Left hindlimb (tissue), 1 donor: ENCODE results near the gene TMSB4X.
"Not testable (repeated sequence)": the region's sequence is repeated elsewhere in the genome, so short reads cannot be mapped to it uniquely, and the experiment has no call there.

Experiments used
- DNase-seq: peaks from one replicate; pipeline ENCODE4 v3.0.0-alpha.2; 2018

Gene TMSB4X

DNA sequence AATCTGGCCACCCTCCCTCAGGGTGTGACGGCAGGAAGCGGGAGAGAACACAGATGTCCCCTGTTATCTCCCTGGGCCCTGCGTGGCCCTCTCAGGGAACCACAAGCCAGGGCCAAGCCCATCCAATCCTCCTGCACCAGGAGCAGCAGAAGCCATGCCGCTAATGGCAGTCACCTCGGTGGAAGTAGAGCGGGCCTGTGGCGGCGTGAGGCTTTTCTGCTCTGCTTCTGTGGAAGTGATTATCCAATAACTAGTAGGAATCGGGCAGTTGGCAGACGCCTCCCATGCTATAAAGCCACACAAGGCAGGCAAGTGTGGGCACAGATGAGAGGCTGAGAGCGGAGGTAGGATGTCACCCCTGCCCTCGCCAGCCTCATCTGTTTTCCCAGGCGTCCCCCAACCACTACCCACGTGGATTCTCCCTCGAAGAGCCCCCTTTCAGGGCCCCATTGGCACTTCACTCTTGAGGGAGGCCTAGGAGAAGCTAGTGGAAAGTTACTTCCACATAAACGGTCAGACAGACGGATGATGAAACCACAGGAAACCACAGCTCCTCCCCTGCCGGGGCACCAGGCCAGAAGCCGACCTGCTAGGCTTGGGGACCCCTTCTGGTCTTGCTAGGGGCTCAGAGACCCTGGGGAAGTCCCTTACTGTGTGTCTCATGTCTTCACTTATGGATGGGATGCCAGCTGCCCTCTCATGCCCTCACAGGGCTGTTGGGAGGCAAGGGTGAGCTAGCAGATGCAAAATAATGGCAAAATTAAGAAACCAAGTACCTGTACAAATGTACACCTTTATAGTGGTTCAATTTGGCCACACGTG lies 18.8 kb upstream of the TMSB4X start:
- DNase-seq, result peak; percentile 67

DNA sequence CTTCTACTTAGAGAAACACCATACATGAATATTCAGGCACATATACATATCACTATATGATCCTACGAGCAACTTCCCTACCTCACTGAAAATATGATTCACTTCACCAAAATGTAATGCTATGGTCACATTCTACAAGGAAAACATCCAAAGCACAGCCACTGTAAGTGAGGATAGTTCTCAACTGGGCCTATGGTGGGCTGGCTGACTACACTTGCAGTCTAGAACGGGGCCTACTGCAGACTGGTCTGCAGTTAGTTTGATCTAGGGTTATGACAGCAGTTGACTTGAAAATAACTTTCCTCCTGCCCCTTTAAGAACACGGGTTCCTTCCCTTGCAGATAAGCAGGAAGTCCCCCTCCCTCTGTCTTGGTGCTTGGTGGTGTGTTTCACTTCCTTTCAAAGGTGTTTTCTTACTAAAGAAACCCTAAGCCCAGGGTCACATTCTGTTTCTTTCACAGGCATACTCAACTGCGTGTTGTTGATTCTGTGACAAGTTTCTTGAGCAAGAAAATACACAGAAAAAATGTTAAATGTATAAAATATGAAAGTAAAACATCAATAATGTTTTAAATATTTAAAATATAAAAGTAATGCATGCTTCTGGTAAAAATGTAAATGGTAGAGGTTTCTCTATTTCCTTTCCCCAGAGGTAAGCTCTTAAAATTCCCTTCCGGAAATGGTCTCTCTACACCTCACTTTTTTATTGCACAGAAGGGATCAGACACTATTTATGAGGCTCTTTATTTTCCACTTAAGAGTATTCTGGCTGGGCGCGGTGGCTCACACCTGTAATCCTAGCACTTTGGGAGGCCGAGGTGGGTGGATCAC lies 18.0 kb upstream of the TMSB4X start:
- no peak for DNase-seq

DNA sequence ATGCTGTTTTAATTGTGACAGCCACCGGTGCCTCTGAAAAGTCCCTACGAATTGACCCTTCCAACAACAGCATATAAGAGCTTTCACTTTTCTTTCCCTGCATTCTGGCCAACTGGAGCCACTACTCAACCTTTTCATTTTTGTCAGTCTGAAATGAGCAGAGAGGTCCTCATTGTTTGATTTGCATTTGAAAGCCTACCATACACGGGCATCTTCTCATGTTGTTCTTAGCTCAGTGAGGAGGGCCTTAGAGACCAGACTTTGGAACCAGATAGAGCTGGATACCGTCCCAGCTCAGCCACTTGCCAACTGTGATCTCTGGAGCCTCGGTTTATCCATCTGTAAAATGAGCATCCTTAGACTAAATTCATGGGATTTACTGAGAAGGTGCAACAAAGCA lies 16.9 kb upstream of the TMSB4X start:
- no peak for DNase-seq

DNA sequence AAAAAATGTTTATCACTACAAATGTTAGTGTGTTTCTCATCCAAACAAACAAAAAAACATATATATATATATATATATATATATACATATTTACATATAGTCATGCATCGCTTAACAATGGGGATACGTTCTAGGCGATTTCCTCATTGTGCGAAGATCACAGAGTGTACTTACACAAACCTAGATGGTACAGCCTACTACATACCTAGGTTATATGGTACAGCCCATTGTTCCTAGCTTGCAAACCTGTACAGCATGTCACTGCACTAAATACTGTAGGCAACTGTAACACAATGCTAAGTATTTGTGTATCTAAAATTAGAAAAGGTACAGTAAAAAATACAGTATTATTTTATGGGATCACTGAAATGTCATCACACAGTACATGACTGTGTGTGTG lies 16.4 kb upstream of the TMSB4X start:
- DNase-seq, result no peak

DNA sequence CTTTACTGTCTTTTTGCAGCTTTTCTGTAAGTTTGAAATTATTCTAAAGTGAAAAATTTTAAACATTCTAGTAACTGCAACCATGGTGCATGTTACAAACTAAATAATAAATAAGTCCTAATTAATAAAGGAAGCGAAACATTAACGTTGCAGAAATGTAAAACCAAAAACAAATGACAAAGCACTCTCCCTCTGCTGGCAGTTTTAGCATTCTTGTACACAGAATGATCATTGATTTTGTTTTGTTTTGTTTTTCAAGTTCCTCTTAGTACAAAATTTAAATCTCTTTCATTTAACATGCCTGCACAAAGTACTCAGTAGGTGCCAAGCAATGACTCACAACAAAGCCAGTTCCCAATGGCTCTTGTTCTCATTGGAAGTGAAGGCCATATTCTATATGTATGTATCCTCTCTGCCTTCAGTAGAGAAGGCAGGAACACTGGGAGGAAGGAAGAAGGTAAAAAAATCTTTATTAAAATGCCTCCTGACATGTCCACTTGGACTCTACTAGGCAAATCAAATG lies 13.7 kb upstream of the TMSB4X start:
- DNase-seq, result no peak

DNA sequence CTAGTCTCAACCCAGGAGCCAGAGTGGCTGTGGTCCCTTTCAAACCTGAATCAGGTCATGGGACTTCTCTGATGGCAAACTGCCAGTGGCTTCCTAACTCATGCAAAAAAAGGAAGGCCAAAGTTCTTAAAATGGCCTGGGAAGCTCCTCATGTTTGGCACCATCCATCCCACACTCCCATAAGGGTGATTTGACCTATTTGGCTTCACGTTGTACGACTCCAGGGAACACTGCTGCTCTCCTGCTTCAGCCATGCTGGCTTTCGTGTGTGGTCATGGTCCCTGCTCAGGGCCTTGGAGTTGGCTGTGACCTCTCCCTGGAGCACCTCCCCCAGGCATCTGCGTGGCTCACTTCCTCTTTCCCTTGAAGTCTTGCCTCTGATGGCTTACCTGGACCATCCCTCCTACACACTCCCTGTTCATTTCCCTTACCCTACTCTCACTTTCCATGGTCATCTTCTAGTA lies 12.8 kb upstream of the TMSB4X start:
- no peak for DNase-seq

DNA sequence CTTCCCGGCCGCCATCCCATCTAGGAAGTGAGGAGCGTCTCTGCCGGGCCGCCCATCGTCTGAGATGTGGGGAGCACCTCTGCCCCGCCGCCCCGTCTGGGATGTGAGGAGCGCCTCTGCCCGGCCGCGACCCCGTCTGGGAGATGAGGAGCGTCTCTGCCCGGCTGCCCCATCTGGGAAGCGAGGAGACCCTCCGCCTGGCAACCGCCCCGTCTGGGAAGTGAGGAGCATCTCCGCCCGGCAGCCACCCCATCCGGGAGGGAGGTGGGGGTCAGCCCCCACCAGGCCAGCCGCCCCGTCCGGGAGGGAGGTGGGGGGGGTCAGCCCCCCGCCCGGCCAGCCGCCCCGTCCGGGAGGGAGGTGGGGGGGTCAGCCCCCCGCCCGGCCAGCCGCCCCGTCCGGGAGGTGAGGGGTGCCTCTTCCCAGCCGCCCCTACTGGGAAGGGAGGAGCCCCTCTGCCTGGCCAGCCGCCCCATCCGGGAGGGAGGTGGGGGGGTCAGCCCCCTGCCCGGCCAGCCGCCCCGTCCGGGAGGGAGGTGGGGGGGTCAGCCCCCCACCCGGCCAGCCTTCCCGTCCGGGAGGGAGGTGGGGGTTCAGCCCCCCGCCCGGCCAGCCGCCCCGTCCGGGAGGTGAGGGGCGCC lies 11.6 kb upstream of the TMSB4X start:
- not testable (repeated sequence) for DNase-seq

GRCh38 chrX:12965131-12965940 lies 9.6 kb upstream of the TMSB4X start:
- no peak for DNase-seq

DNA sequence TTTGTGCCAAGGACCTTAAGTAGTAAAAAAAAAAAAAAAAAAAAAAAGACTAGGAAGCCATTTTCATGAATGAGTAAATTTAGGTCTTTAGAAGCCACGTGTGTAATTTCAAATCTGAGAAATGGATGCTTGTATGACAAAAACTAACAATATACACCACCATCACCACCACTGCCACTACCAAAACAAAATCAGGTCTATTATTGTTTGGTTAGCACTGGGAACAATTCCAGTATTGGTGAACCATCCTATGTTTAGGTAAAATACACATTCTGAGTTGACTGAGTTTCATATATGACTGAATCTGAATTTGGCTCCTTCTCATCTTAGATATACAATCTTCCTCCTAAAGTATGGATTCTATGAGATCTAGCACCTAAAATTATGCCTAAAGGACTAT lies 8.8 kb upstream of the TMSB4X start:
- DNase-seq, result no peak

DNA sequence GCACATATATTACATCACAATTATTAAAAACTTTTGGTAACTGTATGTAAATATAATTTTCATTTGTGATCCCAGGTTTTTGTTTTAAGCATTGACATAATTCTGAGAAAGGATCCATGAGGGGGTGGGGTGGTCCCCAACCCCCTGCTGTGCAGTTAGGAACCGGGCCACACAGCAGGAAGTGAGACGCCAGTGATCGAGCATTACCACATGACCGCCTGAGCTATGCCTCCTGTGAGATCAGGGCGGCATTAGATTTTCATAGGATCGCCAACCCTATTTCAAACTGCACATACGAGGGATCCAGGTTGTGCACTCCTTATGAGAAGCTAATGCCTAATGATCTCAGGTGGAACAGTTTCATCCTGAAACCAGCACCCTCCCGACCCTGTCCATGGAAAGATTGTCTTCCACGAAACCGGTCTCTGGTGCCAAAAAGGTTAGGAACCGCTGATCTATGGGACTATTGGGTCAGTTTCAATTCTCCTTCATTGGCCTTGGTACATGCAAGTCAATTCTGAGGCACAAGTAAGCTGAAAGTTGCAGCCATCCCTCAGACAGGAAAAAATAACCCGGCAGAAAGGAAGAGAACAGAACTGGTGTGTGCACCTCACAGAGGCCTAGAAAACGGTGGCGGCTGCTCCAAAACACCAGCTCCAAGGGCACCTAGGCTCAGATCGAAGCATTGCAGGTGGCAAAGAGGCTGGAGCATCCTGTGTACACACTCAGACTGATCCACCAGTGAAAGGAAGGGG lies 7.0 kb upstream of the TMSB4X start:
- DNase-seq, result no peak

DNA sequence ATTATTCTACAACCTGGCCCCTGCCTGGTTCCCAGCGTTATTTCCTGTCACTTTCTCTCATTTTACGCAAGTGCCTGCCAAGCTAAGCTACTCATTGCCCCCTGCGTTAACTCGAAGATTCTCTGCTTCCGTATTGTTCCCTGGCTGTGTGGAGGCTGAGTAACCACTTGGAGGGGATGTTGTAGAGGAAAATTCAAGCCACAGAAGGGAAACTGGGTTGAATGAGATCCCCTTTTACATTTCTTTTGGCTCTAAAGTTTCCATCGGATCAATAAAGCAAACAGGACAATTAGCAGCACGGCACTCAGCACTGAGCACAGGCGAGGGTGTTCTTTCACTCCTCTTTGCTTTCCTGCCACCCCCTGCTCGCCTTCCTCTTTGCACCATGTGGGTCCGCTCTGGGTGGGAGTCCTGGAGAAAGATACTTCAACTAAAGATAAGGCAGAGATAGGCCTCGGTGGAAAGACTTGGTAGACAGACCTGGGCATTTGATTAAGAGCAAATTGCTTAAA lies 4.2 kb upstream of the TMSB4X start:
- no peak for DNase-seq

DNA sequence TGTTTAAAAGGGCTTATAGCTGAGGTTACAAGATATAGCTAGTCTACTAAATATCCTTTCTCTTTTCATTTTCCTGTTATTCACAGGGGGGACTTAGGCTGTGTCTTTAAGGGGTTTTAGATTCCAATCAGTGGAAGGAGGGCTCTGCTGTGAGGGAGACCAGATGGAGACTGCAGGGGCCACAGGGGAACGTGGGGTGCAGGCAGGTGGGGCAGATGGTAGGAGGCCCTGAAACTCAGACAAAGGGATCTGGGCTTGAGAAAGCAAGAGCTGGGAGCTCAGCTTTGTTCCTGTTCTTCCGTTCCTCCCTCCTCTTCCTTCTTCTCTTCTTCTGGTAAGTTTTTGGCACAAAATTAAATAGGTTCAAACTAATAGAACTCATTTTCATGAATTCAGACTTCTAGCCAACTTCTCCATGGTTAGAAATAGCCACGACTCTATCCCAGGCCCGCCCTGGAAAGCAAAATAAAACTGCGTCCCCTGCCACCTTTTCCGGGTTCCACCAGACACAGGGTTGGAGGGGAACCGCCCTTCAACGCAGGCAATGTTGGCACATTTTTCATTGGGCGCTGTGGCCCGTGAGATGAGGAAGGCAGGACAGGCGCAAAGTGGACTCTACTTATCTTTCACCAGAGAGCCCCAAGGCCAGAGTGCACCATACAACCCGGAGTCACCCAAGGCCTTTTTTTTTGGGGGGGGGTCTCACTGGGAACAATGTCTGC lies 3.5 kb upstream of the TMSB4X start:
- DNase-seq, result no peak

DNA sequence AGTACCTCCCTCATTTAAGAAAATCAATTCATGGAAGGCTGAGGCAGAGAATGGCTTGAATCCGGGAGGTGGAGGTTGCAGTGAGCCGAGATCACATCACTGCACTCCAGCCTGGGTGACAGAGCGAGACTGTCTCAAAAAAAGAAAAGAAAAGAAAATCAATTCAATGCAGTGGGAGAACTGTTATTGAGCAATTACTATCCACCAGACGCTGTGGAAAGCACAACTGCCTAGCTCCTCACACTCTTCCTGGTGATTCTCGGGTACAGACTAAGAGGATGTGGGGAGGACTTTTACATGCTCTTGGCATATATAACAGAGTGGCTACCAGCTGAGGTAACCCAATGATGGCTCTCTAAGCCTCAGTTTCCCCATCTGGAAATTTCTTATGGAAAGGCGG lies 2.7 kb upstream of the TMSB4X start:
- no peak for DNase-seq

- DNase-seq, result no peak
These were observed 1.9 kb upstream of the TMSB4X start for GRCh38 chrX:12972878-12973560.

GRCh38 chrX:12973561-12974304 lies 1.2 kb upstream of the TMSB4X start:
- no peak for DNase-seq

GRCh38 chrX:12974305-12974795 lies 560 bp upstream of the TMSB4X start:
- no peak for DNase-seq

GRCh38 chrX:12975670-12975965 lies 708 bp downstream of the TMSB4X start:
- DNase-seq, result no peak

GRCh38 chrX:12975991-12976558 lies 1.2 kb downstream of the TMSB4X start:
- peak; percentile 71 for DNase-seq
